Keratinocyte (primary cell): ENCODE results near the gene PAPOLB. TPM values are rescaled to one million over a fixed set of nuclear protein-coding genes. Genes with fewer than 3 reads are reported as not detected.

ENCODE experiments used
- DNase-seq: peaks from one replicate; pipeline ENCODE4 v3.0.0-alpha.2; 2011; ENCODE audit warnings: low read depth, missing footprints, low spot score
- FAIRE-seq: peaks from 2 replicates; lab custom pipeline; 2011; peaks lifted over from hg19 to GRCh38; lab: Jason Lieb, UNC
- H2AFZ ChIP-seq: 2 replicates; pipeline ENCODE4 v1.6.0; 2012; ENCODE audit warnings: low read length, control low read depth, inconsistent platforms; ENCODE audit not compliant: control insufficient read depth
- H3K27ac ChIP-seq: 2 replicates; pipeline ENCODE4 v1.5.1; 2011; ENCODE audit warnings: low read length; ENCODE audit not compliant: control insufficient read depth, insufficient read depth
- H3K27me3 ChIP-seq: 3 replicates; pipeline ENCODE4 v1.6.0; 2011; ENCODE audit warnings: low read length; ENCODE audit not compliant: control insufficient read depth, insufficient read depth; ENCODE audit errors: extremely low read depth
- H3K36me3 ChIP-seq, 2 experiments: 2 replicates in 1 of 2; 3 replicates in 1 of 2; pipeline ENCODE4 v1.5.1; 2011; ENCODE audit warnings: low read length in 2 of 2, mild to moderate bottlenecking in 1 of 2; ENCODE audit not compliant: control insufficient read depth in 2 of 2, insufficient read depth in 2 of 2; ENCODE audit errors: extremely low read depth in 1 of 2
- H3K4me1 ChIP-seq: 3 replicates; pipeline ENCODE4 v1.5.1; 2011; ENCODE audit warnings: low read length; ENCODE audit not compliant: control insufficient read depth, insufficient read depth; ENCODE audit errors: extremely low read depth
- H3K4me2 ChIP-seq: 3 replicates; pipeline ENCODE4 v1.6.0; 2011; ENCODE audit warnings: low read depth, low read length; ENCODE audit not compliant: control insufficient read depth, insufficient read depth; ENCODE audit errors: extremely low read depth
- H3K4me3 ChIP-seq, 3 experiments: fragments of 200-600 bp in 1 of 3; sonication (generic) in 1 of 3; 2 replicates in 2 of 3; 3 replicates in 1 of 3; pipeline ENCODE4 v1.5.1; 2011 to 2016; ENCODE audit warnings: low read length in 3 of 3, mild to moderate bottlenecking in 3 of 3, control low read depth in 2 of 3, inconsistent platforms in 1 of 3, low read depth in 1 of 3, mixed read lengths in 1 of 3, mixed run types in 1 of 3, moderate library complexity in 1 of 3; ENCODE audit not compliant: control insufficient read depth in 2 of 3, insufficient read depth in 2 of 3; ENCODE audit errors: extremely low read depth in 1 of 3
- H3K79me2 ChIP-seq: 2 replicates; pipeline ENCODE4 v1.6.0; 2012; ENCODE audit warnings: low read length; ENCODE audit not compliant: control insufficient read depth, insufficient read depth
- H3K9ac ChIP-seq: 3 replicates; pipeline ENCODE4 v1.6.0; 2011; ENCODE audit warnings: low read length; ENCODE audit not compliant: control insufficient read depth, insufficient read depth; ENCODE audit errors: extremely low read depth
- H3K9me1 ChIP-seq: 3 replicates; pipeline ENCODE4 v1.6.0; 2011; ENCODE audit warnings: low read length; ENCODE audit not compliant: control insufficient read depth, insufficient read depth; ENCODE audit errors: extremely low read depth
- H3K9me3 ChIP-seq: 2 replicates; pipeline ENCODE4 v1.5.1; 2012; ENCODE audit warnings: low read depth, low read length; ENCODE audit not compliant: control insufficient read depth
- H4K20me1 ChIP-seq: 3 replicates; pipeline ENCODE4 v1.6.0; 2011; ENCODE audit warnings: low read length; ENCODE audit not compliant: control insufficient read depth, insufficient read depth; ENCODE audit errors: extremely low read depth
- CTCF ChIP-seq, 3 experiments: IDR thresholded peaks in 1 of 3; conservative IDR thresholded peaks in 1 of 3; optimal IDR thresholded peaks in 1 of 3; 2 replicates in 2 of 3; 3 replicates in 1 of 3; pipeline versions ENCODE3 to v1.5.1; 2011; ENCODE audit warnings: low read length in 3 of 3, mild to moderate bottlenecking in 3 of 3, moderate library complexity in 2 of 3, control low read depth in 1 of 3, inconsistent platforms in 1 of 3; ENCODE audit not compliant: insufficient read depth in 2 of 3; ENCODE audit errors: extremely low read depth in 1 of 3
- EZH2 ChIP-seq: IDR thresholded peaks from one replicate; pipeline ENCODE4 v1.6.1; 2012; ENCODE audit warnings: inconsistent platforms, mild to moderate bottlenecking, low read length, moderate library complexity
- dilution Hi-C: fragments of 300-500 bp; cut with MboI; formaldehyde crosslinking; loops from one replicate; pipeline ENCODE4 v1.7.0; 2020; ENCODE audit warnings: low sequenced_read_pairs; ENCODE audit not compliant: extremely low pct_ligation_motif_present
- polyA plus RNA-seq, 5 experiments: library from polyadenylated mRNA; depleted of rRNA in 3 of 5; stranded (reverse) in 3 of 5; stranded (forward) in 1 of 5; unstranded in 1 of 5; fragments of >200 nt; gene quantifications; 1 replicate in 1 of 5; 2 replicates in 3 of 5; 3 replicates in 1 of 5; pipeline versions ENCODE4 v1.2.1 to v1.2.3, GENCODE V29; 2011 to 2012; ENCODE audit warnings: missing spikeins in 2 of 5, low read depth in 1 of 5, low replicate concordance in 1 of 5

PAPOLB gene
- polyA plus RNA-seq, 1 donor (not counting 4 experiments of a cell fraction or from before 2014, with no cell fraction given), result not detected

GRCh38 chr7:4889682-4890081 is 27.9 kb upstream of the PAPOLB start:
- no peak for FAIRE-seq

GRCh38 chr7:4888161-4888560 is 26.3 kb upstream of the PAPOLB start:
- Histone ChIP-seq H3K27ac (no peak overlapping the region), H3K4me2 (no peak overlapping the region), H4K20me1 (no peaks in the 10 kb centered on the region), H2AFZ (no peak overlapping the region), H3K36me3 (no peaks in the 10 kb centered on the region), H3K9me1 (no peaks in the 10 kb centered on the region), H3K4me3 (no peak overlapping the region), H3K27me3 (peaks cover 6% of the 10 kb centered on the region), H3K4me1 (no peaks in the 10 kb centered on the region), H3K9me3 (no peaks in the 10 kb centered on the region), H3K79me2 (no peaks in the 10 kb centered on the region), H3K9ac (no peak overlapping the region)
- FAIRE-seq (no peak), DNase-seq (no peak)
- dilution Hi-C loops, result no loop called here
- no peak for TF ChIP-seq EZH2
- TF ChIP-seq CTCF (optimal IDR thresholded peaks at IDR 0.05 in 1 of 3, IDR thresholded peaks at IDR 0.05 in 1 of 3, conservative IDR thresholded peaks at IDR 0.05 in 1 of 3; ENCODE audit: extremely low read depth in 1 of 3, insufficient read depth in 2 of 3, low read length in 3 of 3), result no peak

More at GRCh38 chr7:4889682-4890081, 27.9 kb upstream of the PAPOLB start:
- Histone ChIP-seq H3K4me2 (no peak overlapping the region), H2AFZ (no peak overlapping the region), H3K9me3 (no peaks in the 10 kb centered on the region), H4K20me1 (no peaks in the 10 kb centered on the region), H3K9ac (no peak overlapping the region), H3K27me3 (no peaks in the 10 kb centered on the region), H3K79me2 (no peaks in the 10 kb centered on the region), H3K4me3 (no peak overlapping the region), H3K4me1 (no peaks in the 10 kb centered on the region), H3K9me1 (no peaks in the 10 kb centered on the region), H3K36me3 (no peaks in the 10 kb centered on the region), H3K27ac (no peak overlapping the region)
- TF ChIP-seq CTCF (optimal IDR thresholded peaks at IDR 0.05 in 1 of 3, IDR thresholded peaks at IDR 0.05 in 1 of 3, conservative IDR thresholded peaks at IDR 0.05 in 1 of 3; ENCODE audit: extremely low read depth in 1 of 3, insufficient read depth in 2 of 3, low read length in 3 of 3) (no peak), EZH2 (no peak)
- DNase-seq, result no peak
- dilution Hi-C loops, result no loop called here
